ENCODE measurements around the gene SFI1.

DNA sequence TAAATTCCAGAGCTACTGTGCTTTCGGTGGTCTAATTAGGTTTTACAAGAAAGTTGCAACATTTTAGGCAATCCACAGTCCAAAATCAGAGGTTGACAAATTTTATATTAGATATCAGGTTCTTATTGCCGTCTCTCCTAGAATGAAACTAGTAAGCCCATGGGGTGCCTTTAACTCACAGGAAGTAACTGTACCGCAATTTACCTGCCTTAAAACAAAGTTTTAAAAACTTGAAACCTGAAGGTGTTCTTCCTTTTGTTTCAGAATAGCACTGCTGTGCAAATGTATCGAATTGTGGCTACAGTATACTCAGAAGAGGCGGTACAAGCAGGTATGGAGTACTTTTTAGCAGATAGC lies 88.4 kb downstream of the SFI1 start:
- TF ChIP-seq, protein P1, sequence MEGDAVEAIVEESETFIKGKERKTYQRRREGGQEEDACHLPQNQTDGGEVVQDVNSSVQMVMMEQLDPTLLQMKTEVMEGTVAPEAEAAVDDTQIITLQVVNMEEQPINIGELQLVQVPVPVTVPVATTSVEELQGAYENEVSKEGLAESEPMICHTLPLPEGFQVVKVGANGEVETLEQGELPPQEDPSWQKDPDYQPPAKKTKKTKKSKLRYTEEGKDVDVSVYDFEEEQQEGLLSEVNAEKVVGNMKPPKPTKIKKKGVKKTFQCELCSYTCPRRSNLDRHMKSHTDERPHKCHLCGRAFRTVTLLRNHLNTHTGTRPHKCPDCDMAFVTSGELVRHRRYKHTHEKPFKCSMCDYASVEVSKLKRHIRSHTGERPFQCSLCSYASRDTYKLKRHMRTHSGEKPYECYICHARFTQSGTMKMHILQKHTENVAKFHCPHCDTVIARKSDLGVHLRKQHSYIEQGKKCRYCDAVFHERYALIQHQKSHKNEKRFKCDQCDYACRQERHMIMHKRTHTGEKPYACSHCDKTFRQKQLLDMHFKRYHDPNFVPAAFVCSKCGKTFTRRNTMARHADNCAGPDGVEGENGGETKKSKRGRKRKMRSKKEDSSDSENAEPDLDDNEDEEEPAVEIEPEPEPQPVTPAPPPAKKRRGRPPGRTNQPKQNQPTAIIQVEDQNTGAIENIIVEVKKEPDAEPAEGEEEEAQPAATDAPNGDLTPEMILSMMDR (IDR thresholded peaks at IDR 0.05), result no peak
- TF ChIP-seq EZH2 (IDR thresholded peaks at IDR 0.05; ENCODE audit: borderline replicate concordance, insufficient read depth, low read depth, low read length, poor library complexity, severe bottlenecking), result no peak

All from B cell (primary cell).